Activated CD4-positive, alpha-beta T cell treated with anti-CD3 and anti-CD28 coated beads, Interleukin-10, Interleukin-2, amounts not matched to agents 100 ng/mL and 50 ng/mL, durations not matched to agents 16 hours and 8 hours (primary cell): Measurements from ENCODE around the gene DRP2.
A peak's percentile ranks its signal among the peaks of the same experiment; 100 is the strongest.
"Not testable (repeated sequence)": the region's sequence is repeated elsewhere in the genome, so short reads cannot be mapped to it uniquely, and the experiment has no call there.

Experiments used
- DNase-seq: peaks from one replicate; pipeline ENCODE4 v3.0.0-alpha.2; 2020

Gene DRP2

DNA sequence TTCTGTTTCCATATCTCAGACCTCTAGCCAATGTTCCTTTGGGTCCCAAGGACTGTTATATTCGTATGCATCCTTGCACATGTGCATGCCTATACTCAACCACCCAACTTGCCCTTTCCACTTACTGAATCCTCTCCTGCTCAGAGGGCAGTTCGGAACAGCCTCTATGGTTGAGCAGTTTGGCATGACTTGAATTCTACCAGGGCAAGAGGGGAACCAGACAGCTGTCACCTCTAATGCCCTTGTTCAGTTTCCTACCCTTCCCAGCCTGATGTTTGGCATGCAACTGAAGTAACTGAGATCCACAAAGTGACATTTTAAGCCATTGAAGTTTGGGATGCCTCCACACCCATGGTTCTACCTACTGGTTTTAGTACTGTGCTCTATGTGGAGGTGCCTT is 17.5 kb downstream of the DRP2 start:
- DNase-seq: no peak

DNA sequence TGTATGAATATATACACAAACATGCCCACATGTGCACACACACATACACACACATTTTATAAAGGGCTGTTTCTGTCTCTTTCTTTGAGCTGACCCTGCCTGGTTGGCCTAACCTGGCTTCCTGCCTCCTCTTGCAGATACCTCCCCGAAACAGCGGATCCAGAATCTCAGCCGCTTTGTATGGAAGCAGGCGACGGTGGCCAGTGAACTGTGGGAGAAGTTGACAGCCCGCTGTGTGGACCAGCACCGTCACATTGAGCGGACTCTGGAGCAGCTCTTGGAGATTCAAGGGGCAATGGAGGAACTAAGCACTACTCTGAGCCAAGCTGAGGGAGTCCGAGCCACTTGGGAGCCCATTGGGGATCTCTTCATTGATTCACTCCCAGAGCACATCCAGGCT is 21.9 kb downstream of the DRP2 start:
- DNase-seq: no peak

DNA sequence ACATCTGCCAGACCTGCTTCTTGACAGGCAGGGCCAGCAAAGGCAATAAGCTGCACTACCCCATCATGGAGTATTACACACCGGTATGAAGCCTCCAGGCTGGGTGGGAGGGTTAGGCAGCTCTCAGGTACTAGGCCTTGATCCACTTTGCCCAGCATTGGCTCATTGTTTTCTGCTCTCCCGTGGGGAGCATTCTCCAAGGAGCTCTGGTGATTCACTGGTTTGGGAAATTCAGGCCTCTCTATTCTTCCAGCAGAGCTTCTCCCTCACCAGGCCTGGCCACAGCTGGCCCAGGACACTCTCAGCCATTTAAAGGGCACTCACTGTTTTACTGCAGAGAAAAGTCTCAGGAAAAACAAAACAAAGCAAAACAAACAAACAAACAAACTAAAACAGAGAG is 33.0 kb downstream of the DRP2 start:
- DNase-seq: no peak

DNA sequence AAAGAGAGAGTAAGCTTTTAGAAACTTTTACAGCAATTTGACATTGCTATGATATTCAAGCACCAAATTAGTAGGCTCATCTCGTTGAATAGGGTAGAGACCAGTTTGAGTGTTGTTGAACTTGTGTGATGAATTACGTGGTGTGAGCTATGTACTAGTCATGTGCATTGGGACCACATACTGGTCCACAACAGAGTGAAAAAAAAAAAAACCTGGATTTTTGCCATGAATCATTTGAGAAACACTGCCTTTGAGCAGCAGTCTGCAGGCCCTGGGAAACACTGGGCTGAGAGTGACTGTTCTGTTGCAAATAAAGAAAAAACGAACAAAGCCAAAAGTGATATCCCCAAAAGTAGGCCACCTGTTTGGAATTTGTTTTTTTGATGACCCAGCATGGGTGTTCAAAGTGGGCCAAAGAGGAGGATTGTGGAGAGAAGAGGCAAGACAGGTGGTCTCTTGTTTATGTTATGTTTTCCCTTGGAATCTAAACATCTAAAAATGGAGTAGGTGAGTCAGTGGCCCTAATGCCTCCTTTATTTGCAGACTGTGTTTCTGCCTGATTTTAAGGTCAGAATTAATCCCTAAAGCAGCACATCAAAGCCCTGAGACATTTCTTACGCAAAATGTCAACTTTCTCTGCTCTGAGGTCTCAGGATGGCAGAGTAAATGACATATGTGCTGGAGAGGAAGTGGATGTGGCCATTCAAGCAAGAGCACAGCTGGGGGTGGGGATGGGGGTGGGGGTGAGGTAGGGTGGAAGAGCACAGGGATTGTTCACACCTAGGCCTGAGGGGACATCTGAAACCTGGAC is 38.1 kb downstream of the DRP2 start:
- no peak for DNase-seq

- no peak for DNase-seq
These were observed 38.6 kb downstream of the DRP2 start for GRCh38 chrX:101258259-101258581.

GRCh38 chrX:101260435-101260834 is 40.8 kb downstream of the DRP2 start:
- DNase-seq: no peak

DNA sequence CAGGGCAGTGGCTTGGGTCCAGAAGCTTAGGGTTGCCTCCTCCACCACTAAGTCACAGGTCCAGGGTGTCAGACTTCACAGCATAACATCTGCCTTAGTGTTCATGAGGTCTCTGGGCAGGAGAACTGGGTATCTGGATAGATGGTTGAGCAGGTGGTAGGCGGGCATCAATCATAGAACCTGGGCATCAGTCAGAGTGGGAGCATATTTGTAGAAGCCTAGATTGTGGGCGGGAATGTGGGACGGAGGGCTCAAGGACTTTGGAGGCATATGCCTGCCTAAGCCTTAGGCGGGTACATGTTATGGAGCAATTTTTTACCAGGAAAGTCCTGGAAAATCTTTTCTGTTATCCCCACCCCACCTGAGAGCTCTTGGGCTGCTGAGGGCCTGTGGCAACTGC is 43.0 kb downstream of the DRP2 start:
- no peak for DNase-seq

GRCh38 chrX:101263766-101264165 is 44.2 kb downstream of the DRP2 start:
- no peak for DNase-seq

DNA sequence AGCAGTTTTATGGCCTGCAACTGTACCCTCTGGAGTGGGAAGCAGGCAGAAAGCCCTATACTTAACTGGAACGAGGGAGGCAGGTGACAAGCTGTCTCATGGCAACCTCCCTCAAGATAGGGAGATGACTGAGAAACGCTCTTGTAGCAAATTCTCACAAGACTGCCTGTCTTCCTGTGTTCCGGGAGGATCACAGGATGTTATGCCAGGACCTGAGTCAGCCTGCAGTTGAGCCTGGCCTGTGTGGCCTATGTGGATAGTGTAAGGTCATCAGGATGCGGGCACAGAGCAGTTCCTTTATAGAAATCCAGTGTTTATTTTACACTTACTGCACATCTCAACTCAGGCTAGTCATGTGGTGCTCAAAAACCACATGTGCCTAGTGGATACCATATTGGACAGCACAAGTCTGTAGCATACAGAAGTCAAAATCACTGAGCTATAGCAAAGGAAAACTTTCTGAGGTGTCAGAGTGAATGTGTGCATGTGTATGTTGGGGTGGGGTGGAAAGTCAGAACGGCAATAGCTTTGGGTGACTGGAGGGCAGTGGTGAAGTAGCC is 46.4 kb downstream of the DRP2 start:
- DNase-seq: no peak

DNA sequence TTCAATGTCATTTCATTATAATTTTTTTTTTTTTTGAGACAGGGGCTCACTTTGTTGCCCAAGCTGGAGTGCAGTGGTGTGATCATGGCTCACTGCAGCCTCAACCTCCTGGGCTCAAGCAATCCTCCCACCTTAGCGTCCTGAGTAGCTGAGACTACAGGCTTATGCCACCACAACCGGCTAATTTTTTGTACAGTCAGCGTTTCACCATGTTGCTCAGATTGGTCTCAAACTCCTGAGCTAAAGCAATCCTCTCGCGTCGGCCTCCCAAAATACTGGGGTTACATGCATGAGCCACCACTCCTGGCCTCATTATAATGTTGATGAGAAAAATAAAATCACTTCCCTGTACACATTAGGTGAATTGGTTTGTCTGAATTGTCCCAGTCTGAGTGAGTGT is 54.6 kb downstream of the DRP2 start:
- no peak for DNase-seq

- no peak for DNase-seq
These were observed 56.7 kb downstream of the DRP2 start for GRCh38 chrX:101276238-101276637.

GRCh38 chrX:101287402-101287801 is 67.8 kb downstream of the DRP2 start:
- DNase-seq: peak; percentile 49

DNA sequence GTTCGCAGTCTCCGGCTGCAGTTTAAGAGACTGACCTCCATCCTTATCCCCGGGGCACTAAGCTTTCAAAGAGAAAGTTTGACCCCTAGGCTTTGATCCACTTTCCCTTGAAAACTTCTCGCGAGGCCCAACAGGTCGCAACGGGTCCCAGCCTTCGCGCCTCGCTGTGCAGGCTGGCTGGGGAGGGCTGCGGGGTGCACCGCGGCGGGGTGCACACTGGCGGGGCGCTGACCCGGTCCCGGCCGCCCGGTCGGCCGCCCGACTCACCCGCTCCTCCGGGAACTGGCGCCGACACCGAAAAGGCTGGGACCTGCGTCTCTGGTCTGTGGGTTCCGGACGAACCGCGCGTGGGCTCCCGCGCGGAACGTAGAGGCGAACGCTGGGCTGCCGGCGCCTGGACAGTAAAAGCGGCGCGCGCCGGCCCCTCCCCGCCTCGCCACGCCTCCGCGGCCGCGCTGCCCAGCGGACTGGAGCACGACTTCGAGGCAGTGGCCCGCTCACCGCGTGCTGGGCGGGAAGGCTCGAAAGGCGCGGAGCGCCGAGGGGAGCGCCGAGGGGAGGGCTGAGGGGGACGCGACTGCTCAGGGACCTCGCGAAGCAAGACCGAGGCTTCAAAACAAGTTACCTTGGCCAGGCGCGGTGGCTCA is 71.5 kb downstream of the DRP2 start, which contains the start of gene TAF7L:
Gene TAF7L, minus strand, starts transcription at position 378 of the 647 bp plus-strand sequence. CDS start 3,791 bp downstream, outside the sequence.
- no peak for DNase-seq

- DNase-seq: not testable (repeated sequence)
These were observed 76.0 kb downstream of the DRP2 start for GRCh38 chrX:101295603-101296002.

DNA sequence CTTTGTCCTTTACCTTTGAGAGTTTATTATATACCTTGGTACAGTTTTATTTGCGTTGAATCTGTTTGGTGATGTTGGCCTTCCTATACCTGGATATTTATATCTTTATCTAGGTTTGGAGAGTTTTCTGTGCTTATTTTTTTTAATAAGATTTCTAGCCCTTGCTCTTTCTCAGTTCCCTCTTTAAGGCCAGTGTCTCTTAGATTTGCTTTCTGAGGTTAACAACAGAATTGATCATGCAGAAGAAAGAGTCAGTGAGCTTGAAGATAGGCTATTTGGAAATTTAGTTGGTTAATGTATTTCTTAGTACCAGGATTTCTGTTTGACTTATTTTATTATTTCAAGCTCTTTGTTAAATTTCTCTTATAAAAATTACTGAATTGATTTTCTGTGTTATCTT is 84.2 kb downstream of the DRP2 start:
- DNase-seq: no peak
